Fibroblast of lung (primary cell): ENCODE measurements around the gene CCDC87.

Experiments
- EZH2 ChIP-seq: IDR thresholded peaks from 2 replicates; pipeline ENCODE4 v1.5.1; 2012; ENCODE audit warnings: low read length, control low read depth, mild to moderate bottlenecking; ENCODE audit errors: missing control alignments
- TF ChIP-seq, protein P1 (sequence below), 2 donors: IDR thresholded peaks in 1 of 2; conservative IDR thresholded peaks in 1 of 2; 1 replicate in 1 of 2; 2 replicates in 1 of 2; pipeline ENCODE4 v1.5.1; 2011 to 2012; ENCODE audit warnings: low read length in 2 of 2, control low read depth in 1 of 2, inconsistent platforms in 1 of 2, low read depth in 1 of 2, mild to moderate bottlenecking in 1 of 2

DNA sequence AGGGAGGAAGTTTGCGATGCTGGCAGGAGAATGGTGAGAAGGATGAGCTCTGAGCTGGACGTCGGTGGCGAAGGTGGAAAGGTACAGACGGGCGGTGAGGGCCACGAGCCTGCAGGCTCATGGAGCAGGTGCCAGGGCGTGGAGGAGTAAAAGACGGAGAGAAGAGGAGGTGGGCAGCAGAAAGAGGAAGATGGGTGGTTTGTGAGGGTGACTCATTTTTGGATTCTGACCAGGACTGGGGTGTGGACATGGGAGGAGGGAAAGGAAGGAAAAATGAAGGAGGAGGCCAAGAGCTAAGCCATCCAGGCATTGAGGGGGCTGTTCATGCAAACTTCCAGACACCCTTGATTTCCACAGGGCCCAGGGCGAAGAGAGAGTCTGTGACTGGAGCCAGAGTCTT lies 50.5 kb downstream of the CCDC87 start:
- TF ChIP-seq, protein P1, sequence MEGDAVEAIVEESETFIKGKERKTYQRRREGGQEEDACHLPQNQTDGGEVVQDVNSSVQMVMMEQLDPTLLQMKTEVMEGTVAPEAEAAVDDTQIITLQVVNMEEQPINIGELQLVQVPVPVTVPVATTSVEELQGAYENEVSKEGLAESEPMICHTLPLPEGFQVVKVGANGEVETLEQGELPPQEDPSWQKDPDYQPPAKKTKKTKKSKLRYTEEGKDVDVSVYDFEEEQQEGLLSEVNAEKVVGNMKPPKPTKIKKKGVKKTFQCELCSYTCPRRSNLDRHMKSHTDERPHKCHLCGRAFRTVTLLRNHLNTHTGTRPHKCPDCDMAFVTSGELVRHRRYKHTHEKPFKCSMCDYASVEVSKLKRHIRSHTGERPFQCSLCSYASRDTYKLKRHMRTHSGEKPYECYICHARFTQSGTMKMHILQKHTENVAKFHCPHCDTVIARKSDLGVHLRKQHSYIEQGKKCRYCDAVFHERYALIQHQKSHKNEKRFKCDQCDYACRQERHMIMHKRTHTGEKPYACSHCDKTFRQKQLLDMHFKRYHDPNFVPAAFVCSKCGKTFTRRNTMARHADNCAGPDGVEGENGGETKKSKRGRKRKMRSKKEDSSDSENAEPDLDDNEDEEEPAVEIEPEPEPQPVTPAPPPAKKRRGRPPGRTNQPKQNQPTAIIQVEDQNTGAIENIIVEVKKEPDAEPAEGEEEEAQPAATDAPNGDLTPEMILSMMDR (conservative IDR thresholded peaks at IDR 0.05 in 1 of 2, IDR thresholded peaks at IDR 0.05 in 1 of 2; ENCODE audit: low read depth in 1 of 2, low read length in 2 of 2): no peak
- TF ChIP-seq EZH2: no peak
